ENCODE results near the gene PHLPP2.

DNA sequence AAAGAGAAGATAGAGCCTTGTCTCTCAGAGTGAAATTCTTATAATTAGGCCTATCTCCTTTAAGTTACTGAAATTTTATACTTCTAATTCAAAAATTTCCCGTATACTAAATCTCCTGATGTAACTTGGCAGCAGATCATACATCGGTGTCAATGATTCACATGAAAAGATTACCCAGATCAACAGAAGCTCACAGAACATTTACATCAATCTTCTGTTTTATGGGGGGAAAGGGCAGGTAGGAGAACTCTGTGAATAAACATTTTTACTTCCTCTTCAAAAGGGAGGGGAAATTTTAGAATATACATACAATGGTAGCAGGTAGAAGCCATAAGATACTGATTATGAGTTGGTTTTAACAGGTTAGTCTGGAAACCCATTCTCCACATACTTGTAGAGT is 43.1 kb downstream of the PHLPP2 start:
- TF ChIP-seq POLR2A (IDR thresholded peaks at IDR 0.05; ENCODE audit: extremely low read depth, insufficient read length) (no peak), CTCF (IDR thresholded peaks at IDR 0.05; ENCODE audit: low read depth, low read length) (no peak), MYC (IDR thresholded peaks at IDR 0.05; ENCODE audit: low read depth, low read length) (no peak)
- TF ChIP-seq, protein P1, sequence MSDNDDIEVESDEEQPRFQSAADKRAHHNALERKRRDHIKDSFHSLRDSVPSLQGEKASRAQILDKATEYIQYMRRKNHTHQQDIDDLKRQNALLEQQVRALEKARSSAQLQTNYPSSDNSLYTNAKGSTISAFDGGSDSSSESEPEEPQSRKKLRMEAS (IDR thresholded peaks at IDR 0.05; ENCODE audit: low read depth, low read length), result no peak
